PFSK-1 (cell line): ENCODE results near the gene CENPP.

Experiments
- FOXP2 ChIP-seq: optimal IDR thresholded peaks from 2 replicates; pipeline ENCODE3; 2011; ENCODE audit warnings: borderline replicate concordance, control low read depth, inconsistent platforms; ENCODE audit not compliant: insufficient read depth; ENCODE audit errors: extremely low read length, extremely low read depth
- POLR2AphosphoS5 ChIP-seq: IDR thresholded peaks from 2 replicates; pipeline ENCODE4 v1.6.1; 2012; ENCODE audit warnings: low read depth, mild to moderate bottlenecking, control low read depth, low read length, moderate library complexity
- SIN3A ChIP-seq: IDR thresholded peaks from 2 replicates; pipeline ENCODE4 v1.6.1; 2012; ENCODE audit warnings: mild to moderate bottlenecking, low read length, moderate library complexity, borderline replicate concordance; ENCODE audit not compliant: insufficient read depth
- TAF1 ChIP-seq: IDR thresholded peaks from 2 replicates; pipeline ENCODE4 v1.6.1; 2012; ENCODE audit warnings: low read length, control low read depth, borderline replicate concordance; ENCODE audit not compliant: insufficient read depth
- TF ChIP-seq, protein P1 (sequence below), 2 experiments: IDR thresholded peaks; 2 replicates each; pipeline versions ENCODE4 v1.6.1 to v1.8.0; 2011 to 2012; ENCODE audit warnings: low read depth in 2 of 2, low read length in 2 of 2, control low read depth in 1 of 2, inconsistent platforms in 1 of 2, mild to moderate bottlenecking in 1 of 2, moderate library complexity in 1 of 2; ENCODE audit not compliant: insufficient read depth in 1 of 2

The CENPP gene

DNA sequence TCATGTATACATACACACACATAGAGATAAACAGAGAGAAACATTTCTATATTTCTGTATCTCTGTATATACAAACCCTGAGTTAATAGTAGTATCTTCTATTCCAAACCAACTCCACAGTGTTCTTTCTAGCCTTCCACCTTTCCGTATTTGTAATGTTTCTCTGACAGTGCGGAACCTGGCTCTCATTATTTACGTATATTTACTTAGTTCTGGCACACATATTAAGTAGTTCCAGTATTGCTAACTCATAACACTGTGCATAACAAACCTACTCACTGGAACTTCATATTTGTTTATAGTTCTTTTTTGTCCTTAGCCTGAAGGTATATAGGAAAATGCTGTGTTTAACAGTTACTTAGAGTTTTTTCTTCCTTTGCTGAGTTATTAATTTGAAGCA is 72.1 kb downstream of the CENPP start:
- TF ChIP-seq, protein P1, sequence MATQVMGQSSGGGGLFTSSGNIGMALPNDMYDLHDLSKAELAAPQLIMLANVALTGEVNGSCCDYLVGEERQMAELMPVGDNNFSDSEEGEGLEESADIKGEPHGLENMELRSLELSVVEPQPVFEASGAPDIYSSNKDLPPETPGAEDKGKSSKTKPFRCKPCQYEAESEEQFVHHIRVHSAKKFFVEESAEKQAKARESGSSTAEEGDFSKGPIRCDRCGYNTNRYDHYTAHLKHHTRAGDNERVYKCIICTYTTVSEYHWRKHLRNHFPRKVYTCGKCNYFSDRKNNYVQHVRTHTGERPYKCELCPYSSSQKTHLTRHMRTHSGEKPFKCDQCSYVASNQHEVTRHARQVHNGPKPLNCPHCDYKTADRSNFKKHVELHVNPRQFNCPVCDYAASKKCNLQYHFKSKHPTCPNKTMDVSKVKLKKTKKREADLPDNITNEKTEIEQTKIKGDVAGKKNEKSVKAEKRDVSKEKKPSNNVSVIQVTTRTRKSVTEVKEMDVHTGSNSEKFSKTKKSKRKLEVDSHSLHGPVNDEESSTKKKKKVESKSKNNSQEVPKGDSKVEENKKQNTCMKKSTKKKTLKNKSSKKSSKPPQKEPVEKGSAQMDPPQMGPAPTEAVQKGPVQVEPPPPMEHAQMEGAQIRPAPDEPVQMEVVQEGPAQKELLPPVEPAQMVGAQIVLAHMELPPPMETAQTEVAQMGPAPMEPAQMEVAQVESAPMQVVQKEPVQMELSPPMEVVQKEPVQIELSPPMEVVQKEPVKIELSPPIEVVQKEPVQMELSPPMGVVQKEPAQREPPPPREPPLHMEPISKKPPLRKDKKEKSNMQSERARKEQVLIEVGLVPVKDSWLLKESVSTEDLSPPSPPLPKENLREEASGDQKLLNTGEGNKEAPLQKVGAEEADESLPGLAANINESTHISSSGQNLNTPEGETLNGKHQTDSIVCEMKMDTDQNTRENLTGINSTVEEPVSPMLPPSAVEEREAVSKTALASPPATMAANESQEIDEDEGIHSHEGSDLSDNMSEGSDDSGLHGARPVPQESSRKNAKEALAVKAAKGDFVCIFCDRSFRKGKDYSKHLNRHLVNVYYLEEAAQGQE (IDR thresholded peaks at IDR 0.05; ENCODE audit: insufficient read depth in 1 of 2, low read depth in 2 of 2, low read length in 2 of 2): no peak
- TF ChIP-seq POLR2AphosphoS5 (no peak), FOXP2 (no peak), SIN3A (no peak), TAF1 (no peak)

DNA sequence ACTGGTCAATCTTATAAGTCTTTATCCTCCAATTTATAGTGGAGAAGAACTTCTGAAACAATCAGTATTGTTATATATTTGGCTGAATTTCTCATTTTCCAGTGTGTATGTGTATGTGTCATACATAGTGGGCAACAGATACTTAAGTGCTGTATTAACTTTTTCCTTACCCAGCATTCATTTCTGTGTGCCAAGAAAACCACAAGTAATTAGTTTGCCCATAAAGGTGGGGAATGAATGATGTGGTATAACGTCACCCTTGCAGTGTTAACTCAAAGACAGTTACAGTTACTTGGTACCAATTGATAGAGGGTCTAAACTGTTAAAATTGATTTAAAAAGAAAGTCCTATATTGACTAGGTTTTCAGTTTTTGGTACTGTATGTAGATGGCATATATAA is 76.6 kb downstream of the CENPP start:
- TF ChIP-seq POLR2AphosphoS5: no peak
- TF ChIP-seq FOXP2: no peak
- TF ChIP-seq SIN3A: no peak
- no peak for TF ChIP-seq TAF1
- TF ChIP-seq, protein P1 (IDR thresholded peaks at IDR 0.05; ENCODE audit: insufficient read depth in 1 of 2, low read depth in 2 of 2, low read length in 2 of 2): no peak

DNA sequence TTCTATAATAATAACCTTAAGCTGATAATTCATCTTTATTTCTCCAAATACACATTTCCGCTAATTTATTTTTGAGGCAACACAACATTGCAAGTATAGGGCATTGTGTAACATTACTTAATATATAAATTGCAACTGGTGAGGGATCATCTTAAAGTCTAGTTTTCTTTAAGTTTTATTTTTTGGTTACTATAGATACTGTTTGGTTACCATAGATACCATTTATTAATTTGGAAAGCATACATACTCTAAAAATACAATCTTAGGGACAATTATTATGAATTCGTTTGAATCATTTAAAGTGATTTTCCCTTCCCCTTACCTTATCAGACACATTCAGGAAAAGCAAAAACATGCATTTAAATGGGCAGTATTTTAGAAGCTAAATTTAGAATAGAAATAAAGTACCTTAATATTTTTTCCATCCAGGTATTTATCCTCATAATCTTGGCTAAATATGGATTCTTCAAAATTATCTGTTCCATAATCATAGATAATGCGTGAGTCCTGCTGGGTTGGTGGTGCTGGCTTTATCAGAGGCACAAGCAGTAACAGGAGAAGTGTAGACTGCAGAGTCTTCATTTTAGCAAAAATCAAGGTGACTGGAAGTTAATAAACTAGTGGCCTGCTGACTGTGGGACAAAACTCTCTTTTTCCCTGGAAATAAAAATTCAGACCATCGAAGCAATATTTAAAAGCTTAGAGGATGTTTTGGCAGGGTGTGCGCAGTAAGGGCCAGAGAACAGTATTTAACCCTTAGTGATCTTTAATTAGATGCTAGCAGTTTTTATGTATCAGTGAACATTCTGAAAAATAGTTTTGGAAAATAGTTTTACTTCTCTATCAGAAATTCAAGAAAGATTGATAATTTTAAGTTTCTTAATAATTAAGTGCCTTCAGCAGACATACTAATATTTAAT is 77.3 kb downstream of the CENPP start:
- TF ChIP-seq, protein P1 (IDR thresholded peaks at IDR 0.05; ENCODE audit: insufficient read depth in 1 of 2, low read depth in 2 of 2, low read length in 2 of 2): no peak
- TF ChIP-seq FOXP2 (no peak), TAF1 (no peak), SIN3A (no peak), POLR2AphosphoS5 (no peak)

DNA sequence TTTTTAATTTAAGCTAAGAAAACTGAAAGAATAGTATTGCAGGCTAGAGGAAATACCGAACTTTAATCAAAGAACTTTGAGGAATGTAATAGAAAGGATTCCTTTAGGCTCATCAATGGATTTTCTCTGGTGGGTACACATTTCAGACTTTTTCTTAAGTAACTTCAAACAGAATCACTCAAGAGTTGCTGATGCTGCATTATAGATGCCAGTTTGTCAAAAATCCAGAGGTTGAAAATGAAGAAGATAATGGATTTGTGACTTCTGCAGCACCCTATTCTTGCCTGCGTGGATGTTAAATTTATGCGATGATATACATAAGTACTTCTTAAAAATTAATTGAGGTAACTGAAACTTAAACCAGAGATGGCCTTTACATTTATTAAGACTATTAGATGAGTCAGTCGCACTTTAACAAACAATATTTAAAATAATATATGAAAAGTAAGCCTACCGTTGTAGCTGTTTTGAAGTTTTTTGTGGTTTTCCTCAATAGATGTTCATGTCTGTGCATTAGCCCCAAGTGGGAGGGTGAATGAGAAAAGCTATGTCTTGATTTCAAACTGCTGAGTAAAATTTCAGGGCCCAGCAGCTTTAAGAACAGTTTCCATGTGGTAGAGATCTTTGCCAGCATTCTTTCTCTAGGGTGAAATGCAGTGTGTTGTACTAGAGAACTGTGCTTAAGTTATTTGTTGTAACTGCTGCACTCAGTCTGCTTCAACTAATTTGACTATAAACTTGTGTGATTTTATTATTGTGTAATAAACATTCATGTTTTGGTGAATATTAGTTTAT is 78.5 kb downstream of the CENPP start, which contains the start of gene OGN:
Gene OGN (minus strand): TSS at position 537 of the 795 bp plus-strand sequence. CDS start 1,171 bp downstream, outside the sequence.
- TF ChIP-seq POLR2AphosphoS5: no peak
- TF ChIP-seq, protein P1 (IDR thresholded peaks at IDR 0.05; ENCODE audit: insufficient read depth in 1 of 2, low read depth in 2 of 2, low read length in 2 of 2): no peak
- TF ChIP-seq FOXP2: no peak
- no peak for TF ChIP-seq TAF1
- TF ChIP-seq SIN3A: no peak
